ENCODE data around the gene RASSF8. TPM values are rescaled to one million over a fixed set of nuclear protein-coding genes. Genes with fewer than 3 reads are reported as not detected.

Gene RASSF8
- total RNA-seq, 4 donors from 2014 or later = 93.2 to 127 (median 111) TPM

- H3K27me3 ChIP-seq = no peaks in the 10 kb centered on the region
- no peaks in the 10 kb centered on the region for H3K4me1 ChIP-seq
- no peak overlapping the region for H3K4me3 ChIP-seq
- 70 to 72% methylated on average over 4 of the region's 4 CpGs for WGBS, 2 donors (ENCODE audit: low coverage in 1 of 2)
- no peaks in the 10 kb centered on the region for H3K9me3 ChIP-seq
- ATAC-seq = no peak
- H3K36me3 ChIP-seq = peaks cover 0 to 11% of the 10 kb centered on the region in 2 donors
- TF ChIP-seq, protein P1, sequence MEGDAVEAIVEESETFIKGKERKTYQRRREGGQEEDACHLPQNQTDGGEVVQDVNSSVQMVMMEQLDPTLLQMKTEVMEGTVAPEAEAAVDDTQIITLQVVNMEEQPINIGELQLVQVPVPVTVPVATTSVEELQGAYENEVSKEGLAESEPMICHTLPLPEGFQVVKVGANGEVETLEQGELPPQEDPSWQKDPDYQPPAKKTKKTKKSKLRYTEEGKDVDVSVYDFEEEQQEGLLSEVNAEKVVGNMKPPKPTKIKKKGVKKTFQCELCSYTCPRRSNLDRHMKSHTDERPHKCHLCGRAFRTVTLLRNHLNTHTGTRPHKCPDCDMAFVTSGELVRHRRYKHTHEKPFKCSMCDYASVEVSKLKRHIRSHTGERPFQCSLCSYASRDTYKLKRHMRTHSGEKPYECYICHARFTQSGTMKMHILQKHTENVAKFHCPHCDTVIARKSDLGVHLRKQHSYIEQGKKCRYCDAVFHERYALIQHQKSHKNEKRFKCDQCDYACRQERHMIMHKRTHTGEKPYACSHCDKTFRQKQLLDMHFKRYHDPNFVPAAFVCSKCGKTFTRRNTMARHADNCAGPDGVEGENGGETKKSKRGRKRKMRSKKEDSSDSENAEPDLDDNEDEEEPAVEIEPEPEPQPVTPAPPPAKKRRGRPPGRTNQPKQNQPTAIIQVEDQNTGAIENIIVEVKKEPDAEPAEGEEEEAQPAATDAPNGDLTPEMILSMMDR (IDR thresholded peaks at IDR 0.05) = no peak
- TF ChIP-seq POLR2AphosphoS5 (IDR thresholded peaks at IDR 0.05) = no peak
- no peak for TF ChIP-seq POLR2A (IDR thresholded peaks at IDR 0.05)
- TF ChIP-seq EP300 (IDR thresholded peaks at IDR 0.05) = no peak
- no peak overlapping the region for H3K27ac ChIP-seq
Observed at GRCh38 chr12:26062566-26062965, 104.1 kb downstream of the RASSF8 start.

- Histone ChIP-seq H3K27me3 (no peaks in the 10 kb centered on the region), H3K36me3 (peaks cover 0 to 18% of the 10 kb centered on the region in 2 donors), H3K9me3 (no peaks in the 10 kb centered on the region), H3K4me3 (no peak overlapping the region), H3K4me1 (no peaks in the 10 kb centered on the region), H3K27ac (no peak overlapping the region)
- WGBS, 2 donors (ENCODE audit: low coverage in 1 of 2) = 88 to 98% methylated on average over 4 to 5 of the region's 5 CpGs
- TF ChIP-seq EP300 (IDR thresholded peaks at IDR 0.05) = no peak
- ATAC-seq = no peak
Observed at GRCh38 chr12:26065451-26065850, 107.0 kb downstream of the RASSF8 start.

DNA sequence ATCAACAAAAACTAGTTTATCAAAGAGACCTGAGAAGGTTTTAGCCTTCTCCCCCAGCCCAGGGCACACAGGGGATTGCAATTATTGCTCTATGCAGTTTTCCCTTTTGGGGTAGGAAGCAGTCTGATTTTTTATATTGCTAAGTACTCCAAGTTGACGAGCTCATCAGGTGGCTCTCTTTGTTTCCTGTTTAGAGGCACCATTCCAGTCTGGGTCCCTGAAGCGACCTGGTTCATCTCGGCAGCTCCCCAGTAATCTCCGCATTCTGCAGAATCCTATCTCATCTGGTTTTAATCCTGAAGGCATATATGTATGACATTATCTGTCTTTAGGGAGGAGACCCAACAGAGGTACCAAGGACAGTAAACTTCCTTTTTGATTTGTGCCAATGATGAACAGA, 110.0 kb downstream of the RASSF8 start:
- 91 to 100% methylated on average over 4 of the region's 4 CpGs for WGBS, 2 donors (ENCODE audit: low coverage in 1 of 2)
- TF ChIP-seq POLR2AphosphoS5 (IDR thresholded peaks at IDR 0.05) = no peak
- TF ChIP-seq EP300 (IDR thresholded peaks at IDR 0.05) = no peak
- TF ChIP-seq, protein P1 (IDR thresholded peaks at IDR 0.05) = no peak
- no peak for TF ChIP-seq POLR2A (IDR thresholded peaks at IDR 0.05)

DNA sequence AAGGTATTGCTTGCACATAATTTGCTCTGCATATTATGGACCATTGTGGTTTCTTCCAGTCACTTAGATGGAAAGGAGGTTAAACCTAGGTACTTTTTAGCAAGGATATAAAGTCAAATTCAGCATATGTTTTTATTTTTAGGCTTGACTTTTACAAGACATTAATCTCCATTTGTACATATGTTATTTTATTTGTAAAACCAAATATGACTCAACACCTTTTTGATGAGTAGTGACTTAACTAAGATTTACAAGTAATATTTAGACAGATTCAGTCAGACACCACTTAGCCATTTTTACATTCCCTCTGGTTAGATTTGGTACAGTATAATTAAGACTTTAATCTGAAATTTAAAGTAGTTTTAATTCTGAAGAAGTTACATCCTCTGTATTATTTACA, 111.3 kb downstream of the RASSF8 start:
- no peak overlapping the region for H3K27ac ChIP-seq
- TF ChIP-seq POLR2A (IDR thresholded peaks at IDR 0.05) = no peak
- TF ChIP-seq EP300 (IDR thresholded peaks at IDR 0.05) = no peak
- TF ChIP-seq, protein P1 (IDR thresholded peaks at IDR 0.05) = no peak
- no peak for TF ChIP-seq POLR2AphosphoS5 (IDR thresholded peaks at IDR 0.05)
- no peak for ATAC-seq
- no peaks in the 10 kb centered on the region for H3K9me3 ChIP-seq
- no peak overlapping the region for H3K4me3 ChIP-seq
- peaks cover 0 to 21% of the 10 kb centered on the region in 2 donors for H3K36me3 ChIP-seq
- no peaks in the 10 kb centered on the region for H3K4me1 ChIP-seq
- H3K27me3 ChIP-seq = no peaks in the 10 kb centered on the region

More for the DNA sequence above, 110.0 kb downstream of the RASSF8 start:
- no peak for ATAC-seq
- Histone ChIP-seq H3K4me1 (no peaks in the 10 kb centered on the region), H3K4me3 (no peak overlapping the region), H3K36me3 (peaks cover 0 to 21% of the 10 kb centered on the region in 2 donors), H3K9me3 (no peaks in the 10 kb centered on the region), H3K27ac (no peak overlapping the region), H3K27me3 (no peaks in the 10 kb centered on the region)

GRCh38 chr12:26077915-26078702, 119.6 kb downstream of the RASSF8 start:
- H3K27ac ChIP-seq = no peak overlapping the region
- no peaks in the 10 kb centered on the region for H3K4me1 ChIP-seq
- H3K9me3 ChIP-seq = no peaks in the 10 kb centered on the region
- H3K4me3 ChIP-seq = no peak overlapping the region
- H3K36me3 ChIP-seq = peaks cover 0 to 3% of the 10 kb centered on the region in 2 donors
- no peak for ATAC-seq
- H3K27me3 ChIP-seq = no peaks in the 10 kb centered on the region
- TF ChIP-seq POLR2AphosphoS5 (IDR thresholded peaks at IDR 0.05) = no peak
- TF ChIP-seq EP300 (IDR thresholded peaks at IDR 0.05) = no peak
- TF ChIP-seq POLR2A (IDR thresholded peaks at IDR 0.05) = no peak
- TF ChIP-seq, protein P1 (IDR thresholded peaks at IDR 0.05) = no peak
- WGBS, 2 donors (ENCODE audit: low coverage in 1 of 2) = 93 to 100% methylated on average over 1 to 2 of the region's 2 CpGs
